H4 (cell line): ENCODE measurements around the gene MCC. TPM values are rescaled to one million over a fixed set of nuclear protein-coding genes. Genes with fewer than 3 reads are reported as not detected.
"Not testable (repeated sequence)": the region's sequence is repeated elsewhere in the genome, so short reads cannot be mapped to it uniquely, and the experiment has no call there.

Source experiments
- DNase-seq: peaks from one replicate; pipeline ENCODE4 v3.0.0-alpha.2; 2015; ENCODE audit warnings: low spot score
- total RNA-seq: library from RNA; depleted of rRNA; stranded (reverse); fragments of >200 nt; shearing (Covaris generic); gene quantifications from 2 replicates; pipeline ENCODE4 v1.2.3, GENCODE V29; 2014

MCC gene
- total RNA-seq, 1 experiment from 2014 or later, result 7.9 TPM

DNA sequence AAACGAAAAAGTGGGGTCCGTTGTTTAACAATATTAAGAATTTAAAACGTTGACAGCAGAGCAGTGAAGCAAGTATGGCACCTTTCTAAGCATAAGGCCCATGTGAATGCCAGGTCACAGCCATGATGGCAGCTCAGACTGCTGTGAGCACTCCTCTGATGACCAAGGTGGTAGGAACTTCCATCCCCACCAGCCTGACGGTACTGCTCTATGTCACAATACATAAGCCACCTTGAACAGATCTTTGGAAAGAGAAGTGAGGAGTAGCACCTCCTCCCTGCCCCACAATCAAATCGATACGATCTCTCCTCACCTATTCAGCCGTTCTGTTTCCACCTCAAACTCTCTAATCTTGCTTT, 405.7 kb downstream of the MCC start:
- no peak for DNase-seq

DNA sequence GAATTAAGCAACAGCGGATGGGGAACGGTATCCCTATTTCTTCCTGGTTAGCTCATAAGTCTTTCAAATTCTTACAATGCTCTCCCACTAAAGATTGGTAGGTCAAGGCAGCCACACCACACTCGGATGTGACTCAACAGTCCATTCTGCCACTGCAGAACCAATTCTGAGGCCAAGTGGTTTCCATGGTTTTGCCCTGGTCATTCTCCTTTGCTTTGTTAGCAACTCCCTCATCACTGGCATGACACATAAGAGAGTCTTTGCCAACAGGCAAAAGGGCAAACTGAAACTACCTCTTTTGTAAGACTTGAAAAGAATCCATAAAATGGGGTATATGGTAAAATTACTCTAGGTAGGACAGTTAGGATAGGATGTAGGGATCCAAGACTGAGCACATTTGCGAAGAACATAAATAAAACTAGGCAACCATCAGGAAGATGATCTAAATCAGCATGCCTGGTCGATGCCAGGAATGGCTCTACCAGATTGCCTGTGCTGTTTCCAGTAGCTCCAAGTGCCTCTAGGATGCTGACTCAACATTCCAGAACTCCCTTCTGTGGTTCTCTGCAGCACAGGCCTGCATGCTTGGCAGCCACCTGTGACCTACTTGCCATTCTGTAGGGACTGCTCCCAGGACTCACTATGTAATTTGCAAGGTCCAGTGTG, 406.2 kb downstream of the MCC start:
- DNase-seq, result peak; percentile 34

DNA sequence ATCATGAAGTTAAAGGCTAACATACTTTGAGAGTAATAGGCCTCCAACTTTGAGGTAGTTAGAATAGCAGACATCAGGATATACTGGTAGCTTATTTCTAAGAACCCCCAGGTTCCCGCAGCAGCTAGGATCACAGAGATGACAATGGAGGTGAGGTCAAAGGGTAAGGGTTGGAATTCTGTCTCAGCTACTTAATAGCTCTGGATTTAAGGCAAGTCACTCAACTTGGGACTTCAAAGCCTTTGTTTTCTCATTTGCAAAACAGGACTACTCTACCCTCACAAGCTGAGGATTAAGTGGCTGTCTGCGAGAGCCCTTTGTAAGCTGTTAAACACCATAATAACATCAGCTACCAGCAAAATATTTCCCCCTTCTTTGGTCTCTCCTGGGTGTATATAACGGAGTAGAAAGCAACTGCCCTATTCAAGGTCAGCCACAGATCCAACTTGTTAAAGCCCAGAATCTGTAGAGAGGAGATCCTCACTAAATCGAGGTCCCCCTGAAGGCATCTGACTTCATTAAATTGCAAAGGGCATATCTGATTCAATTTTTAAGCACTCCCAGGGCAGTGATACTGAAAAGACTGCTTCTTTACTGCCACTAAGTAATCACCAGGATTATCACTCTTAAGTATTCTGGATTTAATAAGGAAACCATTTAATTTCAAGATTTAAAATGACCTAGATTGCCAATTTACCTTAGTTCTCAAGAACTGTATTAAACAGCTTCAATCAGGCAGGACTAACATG, 407.0 kb downstream of the MCC start:
- DNase-seq, result no peak

DNA sequence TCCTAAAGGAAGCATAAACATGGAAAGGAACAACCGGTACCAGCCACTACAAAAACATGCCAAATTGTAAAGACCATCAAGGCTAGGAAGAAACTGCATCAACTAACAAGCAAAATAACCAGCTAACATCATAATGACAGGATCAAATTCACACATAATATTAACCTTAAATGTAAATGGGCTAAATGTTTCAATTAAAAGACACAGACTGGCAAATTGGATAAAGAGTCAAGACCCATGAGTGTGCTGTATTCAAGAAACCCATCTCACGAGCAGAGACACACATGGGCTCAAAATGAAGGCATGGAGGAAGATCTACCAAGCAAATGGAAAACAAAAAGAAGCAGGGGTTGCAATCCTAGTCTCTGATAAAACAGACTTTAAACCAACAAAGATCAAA, 411.6 kb downstream of the MCC start:
- DNase-seq, result not testable (repeated sequence)

DNA sequence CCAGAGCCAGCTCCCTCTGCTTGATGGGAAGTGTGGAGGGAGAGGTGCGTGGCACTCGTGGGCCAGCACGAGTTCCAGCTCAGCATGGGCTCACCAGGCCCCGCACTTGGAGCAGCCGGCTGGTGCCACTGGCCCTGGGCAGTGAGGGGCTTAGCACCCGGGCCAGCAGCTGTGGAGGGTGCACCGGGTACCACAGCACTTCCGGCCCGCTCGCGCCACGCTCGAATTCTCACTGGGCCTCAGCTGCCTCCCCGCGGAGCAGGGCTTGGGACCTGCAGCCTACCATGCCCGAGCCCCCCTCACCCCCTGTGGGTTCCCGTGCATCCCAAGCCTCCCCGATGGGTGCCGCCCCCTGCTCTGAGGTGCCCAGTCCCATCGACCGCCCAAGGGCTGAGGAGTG, 413.2 kb downstream of the MCC start:
- no peak for DNase-seq

DNA sequence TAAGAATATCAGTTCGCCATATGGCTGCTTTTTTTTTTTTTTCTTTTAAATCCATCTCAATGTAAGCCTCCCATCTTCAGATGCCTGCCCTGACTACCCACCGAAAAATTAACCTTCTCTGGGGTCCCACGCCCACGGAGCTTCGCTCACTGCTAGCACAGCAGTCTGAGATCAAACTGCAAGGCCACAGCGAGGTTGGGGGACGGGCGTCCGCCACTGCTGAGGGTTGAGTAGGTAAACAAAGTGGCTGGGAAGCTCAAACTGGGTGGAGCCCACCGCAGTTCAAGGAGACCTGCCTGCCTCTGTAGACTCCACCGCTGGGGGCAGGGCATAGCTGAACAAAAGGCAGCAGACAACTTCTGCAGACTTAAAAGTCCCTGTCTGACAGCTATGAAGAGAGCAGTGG, 414.6 kb downstream of the MCC start:
- DNase-seq, result not testable (repeated sequence)

DNA sequence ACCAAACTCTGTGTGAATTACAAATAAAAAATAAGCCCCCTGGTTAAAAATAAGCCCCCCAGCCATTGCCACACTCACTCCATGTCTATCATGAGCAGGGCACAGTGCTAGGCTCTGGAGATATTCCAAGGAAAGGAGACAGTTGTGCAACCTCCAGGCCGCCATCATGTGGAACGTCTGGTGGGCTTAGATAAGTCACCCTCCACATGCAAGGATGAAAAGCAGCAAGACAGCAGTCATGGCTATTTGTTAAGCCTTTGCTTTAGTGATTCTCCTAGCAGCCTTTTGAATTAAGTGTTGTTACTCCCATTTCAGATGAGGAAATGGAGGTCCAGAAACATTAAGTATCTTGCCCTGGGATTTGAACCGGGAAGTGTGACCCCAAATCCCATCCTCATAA, 416.9 kb downstream of the MCC start:
- no peak for DNase-seq

DNA sequence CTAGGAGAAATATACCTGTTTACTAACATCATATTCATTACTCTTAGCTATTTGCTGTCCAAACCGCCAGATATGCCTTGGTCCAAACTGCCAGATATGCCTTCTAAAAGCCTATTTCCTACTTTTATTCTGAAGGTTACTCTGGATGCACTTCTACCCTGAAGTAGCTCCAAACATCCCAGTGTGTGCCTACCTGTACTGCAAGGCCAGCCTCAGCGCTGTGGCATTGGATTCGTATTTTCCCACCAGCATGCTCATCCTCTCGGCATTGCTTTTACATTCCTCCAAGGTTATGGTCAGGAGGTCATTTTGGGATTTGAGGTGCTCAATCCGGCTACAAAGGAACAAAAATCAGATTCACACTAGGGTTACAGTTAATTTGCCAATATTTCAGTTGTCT, 417.4 kb downstream of the MCC start:
- no peak for DNase-seq

DNA sequence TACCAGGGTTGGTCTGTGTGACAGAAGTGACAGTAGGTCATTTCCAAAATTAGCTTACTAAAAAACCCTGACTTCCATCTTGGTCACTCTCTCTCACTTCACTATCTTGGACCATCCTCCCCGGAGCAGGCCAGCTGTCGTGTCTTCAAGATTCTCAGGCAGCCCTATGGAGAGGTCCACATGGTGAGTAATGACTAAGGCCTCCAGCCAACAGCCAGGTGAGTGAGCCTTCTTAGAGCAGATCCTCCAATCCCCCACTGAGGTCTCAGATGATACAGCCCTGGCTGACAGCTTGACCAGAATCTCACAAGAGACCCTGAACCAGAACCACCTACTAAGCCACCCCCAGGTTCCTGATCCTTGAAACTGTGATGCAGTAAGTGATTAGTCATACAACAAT, 419.7 kb downstream of the MCC start:
- DNase-seq, result no peak

DNA sequence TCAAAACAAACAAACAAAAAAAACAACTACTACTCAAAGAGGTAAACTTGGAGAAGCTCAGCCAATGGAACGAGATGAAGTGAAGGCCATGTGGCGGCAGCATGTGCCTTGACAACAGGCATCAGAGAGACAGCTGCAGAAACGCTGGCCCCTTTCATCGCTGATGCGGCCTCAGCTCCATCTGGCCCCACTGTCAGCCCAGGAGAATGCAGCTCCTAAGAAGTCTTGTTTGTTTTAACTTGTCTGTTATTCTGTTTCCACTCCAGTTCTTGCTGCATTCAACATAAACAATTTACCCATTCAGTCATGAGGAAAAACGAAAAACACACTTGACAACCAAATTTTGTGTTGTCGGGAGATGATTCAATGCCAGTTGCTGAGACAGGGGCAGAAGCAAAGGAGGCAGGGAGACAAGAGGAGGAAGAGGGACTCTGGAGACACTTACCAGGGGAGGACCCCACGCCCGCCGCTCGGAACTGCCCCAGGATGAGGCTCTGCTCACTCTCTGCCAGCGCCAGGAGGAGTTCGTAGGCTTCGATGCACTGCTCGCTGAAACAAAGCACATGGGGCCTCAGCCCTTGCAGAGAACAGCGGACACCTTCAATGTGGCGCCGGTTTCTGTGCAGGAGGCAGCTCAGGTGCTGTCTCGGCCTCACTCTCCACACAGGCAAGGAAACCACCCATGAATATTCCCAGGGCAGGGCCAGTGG, 420.5 kb downstream of the MCC start:
- no peak for DNase-seq

DNA sequence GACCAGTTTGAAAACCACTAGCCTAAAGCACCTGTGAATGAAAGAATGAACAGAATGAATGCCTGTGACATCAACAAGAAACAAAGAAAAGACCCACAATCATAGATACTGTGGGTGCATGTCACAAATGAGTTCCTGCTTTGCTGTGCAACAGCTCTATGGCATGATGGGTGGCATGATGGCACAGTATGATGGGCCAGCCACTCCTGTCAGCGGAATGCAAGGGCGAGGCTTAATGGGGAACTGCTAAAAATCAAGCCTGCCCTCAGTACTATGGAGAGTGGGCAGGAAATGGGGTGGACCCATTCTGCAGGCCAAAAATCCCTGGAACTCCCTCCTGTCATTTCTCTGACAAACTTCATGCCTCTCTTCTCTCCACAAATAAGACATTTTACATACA, 422.6 kb downstream of the MCC start:
- no peak for DNase-seq

DNA sequence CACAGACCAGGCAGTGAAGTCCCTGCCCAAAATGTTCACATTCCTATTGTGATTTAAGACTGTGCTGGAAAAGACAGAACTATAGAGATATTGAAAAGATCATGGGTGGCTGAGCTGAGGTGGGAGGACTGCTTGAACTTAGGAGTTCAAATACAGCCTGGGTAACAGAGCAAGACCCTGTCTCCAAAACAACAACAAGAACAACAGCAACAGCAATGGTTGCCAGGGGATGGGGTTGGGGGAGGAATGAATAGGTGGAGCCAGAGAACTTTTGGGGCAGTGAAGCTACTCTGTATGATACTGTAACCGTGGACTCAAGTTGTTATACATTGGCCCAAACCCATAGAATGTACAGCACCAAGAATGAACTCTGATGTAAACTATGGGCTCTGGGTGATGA, 423.4 kb downstream of the MCC start:
- DNase-seq, result no peak

DNA sequence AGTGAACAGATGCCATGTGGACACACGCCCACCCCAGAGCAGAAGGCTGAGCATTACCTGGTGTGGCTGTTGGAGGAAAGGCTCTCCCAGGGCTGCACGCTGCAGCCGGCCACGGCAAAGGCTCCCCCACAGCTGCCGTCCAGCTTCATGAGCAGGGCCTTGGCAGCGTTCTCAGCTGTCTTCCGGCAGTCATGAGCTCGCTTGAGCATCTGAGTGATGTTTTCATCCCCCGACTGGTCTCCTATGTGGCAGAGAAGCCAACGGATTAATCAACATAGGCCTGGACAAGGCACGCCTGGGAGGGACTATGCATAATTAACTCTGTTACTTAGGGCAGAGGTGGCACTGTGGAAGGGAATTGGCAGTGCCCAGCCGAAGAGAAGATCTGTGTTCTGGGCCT, 424.3 kb downstream of the MCC start:
- no peak for DNase-seq

DNA sequence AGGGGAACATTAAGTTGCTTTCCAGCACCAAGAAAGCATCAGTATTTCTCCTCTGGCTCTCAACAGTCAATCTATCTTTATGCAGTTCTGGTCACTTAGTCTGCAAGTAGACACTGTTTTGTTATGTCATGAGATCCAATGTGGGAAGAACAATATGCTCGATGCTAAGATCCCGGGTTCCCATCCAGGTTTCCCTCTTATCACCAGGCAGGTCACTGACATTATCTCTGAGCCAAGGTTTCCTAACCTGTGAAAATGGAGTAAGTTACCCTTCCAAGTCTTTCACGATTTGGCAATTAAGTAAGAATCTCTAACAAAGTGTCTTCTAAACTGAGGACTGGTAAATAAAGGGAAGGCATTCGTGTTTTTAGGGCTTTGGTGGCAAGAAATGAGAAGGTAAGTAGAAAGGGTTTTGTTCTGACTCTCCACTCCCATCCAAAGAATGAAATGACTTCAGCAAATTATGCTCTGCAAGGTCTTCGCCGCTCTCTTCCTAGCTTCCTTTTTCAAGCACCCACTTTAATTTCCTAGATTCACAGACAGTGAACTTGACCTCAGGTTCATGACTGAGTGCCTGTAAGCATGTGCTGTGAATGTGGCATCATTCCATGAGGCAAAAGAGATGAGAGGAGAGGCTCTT, 425.3 kb downstream of the MCC start:
- no peak for DNase-seq

DNA sequence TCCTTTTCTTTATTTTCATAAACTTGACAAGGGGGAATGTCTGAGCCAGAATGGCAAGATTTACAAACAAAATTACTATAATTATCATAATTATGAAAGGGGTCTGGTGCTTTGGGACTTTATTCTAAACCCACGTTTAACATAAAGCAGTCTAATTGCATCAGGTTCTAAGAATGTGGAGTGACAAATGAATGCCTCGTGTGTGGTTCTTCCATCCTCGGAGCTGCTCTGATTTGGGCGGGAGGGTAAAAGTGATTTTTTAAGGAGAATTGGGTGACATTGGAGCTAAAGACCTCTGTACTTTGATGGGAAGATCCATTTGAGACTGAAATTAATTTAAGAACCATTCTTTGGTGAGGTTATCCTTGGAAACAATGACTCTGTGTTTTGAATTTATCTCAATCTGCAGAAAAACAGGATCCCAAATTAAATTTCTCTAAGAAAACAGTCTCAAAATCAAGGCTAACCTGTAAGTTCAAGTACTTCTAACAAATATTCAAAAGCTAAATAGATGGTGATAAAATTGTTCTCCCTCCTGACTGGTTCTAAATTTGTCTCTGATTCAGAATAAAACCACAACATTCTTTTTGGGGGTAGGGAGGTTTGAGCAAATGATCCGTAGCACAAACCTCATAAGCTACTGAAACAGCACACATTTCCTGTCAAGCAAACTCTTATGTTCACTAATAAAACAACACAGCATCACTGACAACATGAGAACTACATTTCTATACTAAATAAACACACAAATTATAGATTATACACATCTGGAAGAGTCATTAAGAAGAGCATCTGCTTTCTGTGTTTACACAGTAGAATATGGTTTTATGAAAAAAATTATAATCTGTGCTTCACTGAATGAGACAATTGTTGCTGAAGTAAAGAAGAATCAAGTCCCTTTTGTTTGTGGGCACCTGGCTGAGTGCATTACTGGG, 426.1 kb downstream of the MCC start:
- DNase-seq, result no peak

DNA sequence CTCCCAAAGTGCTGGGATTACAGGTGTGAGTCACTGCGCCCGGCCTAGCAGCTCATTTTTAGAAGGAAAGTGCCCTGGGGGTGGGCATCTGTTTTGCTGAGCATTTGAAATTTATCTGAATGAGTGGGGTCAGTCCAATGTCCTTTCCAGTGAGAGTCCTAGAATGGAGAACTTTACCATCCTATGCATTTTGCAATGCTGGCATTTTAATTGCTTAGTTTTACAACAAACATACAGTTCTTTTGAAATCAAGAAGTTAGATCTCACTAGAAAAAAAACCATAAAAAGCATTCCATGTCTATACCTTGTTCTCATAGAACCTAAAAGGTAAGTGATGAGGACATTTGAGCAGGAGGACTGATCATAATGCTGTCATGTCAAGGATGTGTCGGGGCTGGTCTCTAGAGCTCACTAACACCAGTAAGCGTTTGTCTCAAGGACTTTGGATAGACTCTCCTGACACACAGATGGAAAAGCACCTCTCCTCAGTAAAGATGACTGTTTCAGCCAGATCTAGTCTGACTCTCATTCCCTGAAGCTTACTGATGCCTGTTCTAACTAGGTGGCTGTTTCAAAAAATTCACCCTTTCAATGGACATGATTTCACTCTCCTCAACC, 427.7 kb downstream of the MCC start:
- DNase-seq, result no peak

DNA sequence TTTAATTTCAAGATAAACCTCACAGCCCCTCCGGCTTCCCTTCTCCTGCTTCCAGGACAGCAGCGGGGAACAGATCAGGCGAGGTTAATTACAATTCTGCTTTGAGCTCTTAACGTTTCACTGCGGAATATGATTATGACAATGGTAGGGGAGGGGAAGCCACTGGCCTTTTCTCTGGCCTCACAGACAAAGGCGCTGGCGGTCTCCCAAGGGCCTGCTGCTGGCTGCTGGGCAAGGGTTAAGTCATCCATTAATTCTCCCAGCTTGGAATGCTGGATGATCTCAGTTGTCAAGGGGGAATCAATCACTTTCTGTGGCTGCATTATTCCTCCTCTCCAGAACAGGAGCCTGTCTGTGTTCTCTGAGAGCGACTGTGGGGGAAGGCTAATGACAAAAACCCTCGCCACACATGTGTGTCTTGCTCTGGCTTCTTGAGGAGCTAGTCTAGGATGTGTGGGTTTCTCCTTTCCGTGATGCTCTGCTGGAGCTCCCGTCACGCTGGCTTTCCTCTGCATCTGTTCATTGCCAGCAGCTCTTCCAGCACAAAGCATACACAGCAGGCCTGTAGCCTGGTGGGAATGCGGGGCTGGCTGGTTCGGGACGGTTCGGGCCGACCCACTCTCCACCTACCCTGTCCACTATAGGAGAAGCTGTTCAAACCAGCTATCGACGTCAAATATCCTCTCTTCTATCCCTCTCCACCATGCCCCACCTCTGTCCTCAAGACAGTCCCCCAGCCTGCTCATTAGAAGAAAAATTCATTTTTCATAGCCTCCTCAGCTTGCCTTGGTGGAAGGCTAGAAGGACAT, 428.8 kb downstream of the MCC start:
- no peak for DNase-seq

DNA sequence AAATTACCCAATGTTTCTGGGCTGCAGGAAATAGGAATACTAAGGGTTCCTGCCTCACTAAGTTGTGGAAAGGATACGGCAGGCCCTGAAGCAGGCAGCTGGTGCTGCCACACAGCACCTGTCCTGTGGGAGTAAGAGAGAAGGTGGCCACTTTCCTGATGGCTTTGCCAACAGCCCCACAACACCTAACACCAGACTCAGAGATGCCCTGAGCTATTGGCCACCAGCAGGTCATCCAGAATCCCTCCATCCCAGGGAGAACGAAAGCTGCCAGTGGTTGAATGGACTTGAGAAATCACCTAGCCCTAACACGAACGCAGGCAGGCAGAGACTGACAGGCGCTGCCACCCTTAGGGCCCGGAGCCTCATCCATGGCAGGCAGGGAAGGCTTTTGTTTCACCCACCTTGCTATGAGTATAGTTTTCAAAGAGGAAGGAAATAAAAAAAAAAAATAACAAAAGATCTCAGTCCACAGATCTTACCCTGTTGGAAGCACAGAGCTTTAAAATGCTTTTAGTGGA, 429.5 kb downstream of the MCC start:
- DNase-seq, result no peak

DNA sequence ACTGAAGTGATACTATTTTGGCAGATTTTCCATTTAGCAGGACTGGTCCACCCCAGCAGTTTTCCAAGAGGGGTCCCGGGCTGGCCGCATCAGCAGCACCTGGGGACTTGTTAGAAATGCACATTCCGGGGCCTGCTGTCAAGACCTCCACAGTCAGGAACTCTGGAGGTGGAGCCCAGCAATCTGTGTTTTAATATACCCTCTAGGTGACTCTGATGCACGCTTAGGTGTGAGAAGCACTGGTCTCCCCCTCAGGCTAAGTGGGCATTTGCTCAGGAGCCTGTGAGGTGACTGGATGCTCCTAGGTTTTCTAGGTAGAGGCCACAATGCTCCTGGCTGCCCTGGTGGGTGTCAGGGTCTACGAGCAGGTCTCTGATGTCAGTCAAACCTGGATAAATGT, 430.0 kb downstream of the MCC start:
- DNase-seq, result no peak

DNA sequence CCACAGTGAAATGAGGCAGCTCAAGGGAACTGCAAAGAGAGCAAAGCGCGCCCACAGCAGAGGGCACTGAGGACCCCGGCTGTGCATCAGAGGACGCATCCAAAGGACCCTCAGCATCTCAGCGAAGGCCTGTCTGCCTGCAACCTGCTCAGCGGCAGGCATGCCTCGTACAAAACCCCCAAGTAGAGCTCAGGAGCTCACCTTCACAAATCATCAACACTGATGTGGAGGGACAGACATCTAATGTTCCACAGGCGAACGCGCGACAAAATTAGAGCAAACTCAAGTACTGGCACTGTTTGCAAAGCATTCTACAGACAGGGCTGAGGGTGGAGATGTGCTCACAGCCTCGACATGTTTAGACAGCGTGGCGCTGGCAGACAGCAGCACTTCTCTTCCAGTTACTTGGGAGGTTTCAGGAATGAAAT, 430.7 kb downstream of the MCC start:
- DNase-seq, result no peak
